Activated T-cell treated with anti-CD3 and anti-CD28 coated beads for 4 hours (primary cell): ENCODE data around the gene TNNT3.

ENCODE experiments used
- DNase-seq: peaks from one replicate; pipeline ENCODE4 v3.0.0-alpha.2; 2020

Gene TNNT3

DNA sequence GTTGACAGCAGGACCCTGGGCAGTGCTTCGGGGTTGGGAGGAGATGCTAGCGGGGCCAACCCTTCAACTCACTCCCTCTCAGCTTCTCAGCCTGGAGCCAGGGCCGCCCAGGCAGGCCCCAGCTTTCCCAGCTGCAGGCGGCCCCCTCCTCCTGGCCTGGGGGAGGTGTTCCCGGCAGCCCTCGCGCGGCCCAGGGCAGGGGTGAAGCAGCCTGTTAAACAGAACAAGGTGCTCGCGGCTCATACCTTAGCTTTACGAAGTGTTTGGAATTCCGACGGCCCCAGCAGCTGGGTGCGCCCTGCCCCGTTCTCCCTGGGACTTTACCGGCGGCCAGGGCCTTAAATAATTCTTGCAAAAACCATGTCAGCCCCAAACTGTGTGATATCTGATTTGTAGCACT lies 44.8 kb downstream of the TNNT3 start:
- DNase-seq = no peak

DNA sequence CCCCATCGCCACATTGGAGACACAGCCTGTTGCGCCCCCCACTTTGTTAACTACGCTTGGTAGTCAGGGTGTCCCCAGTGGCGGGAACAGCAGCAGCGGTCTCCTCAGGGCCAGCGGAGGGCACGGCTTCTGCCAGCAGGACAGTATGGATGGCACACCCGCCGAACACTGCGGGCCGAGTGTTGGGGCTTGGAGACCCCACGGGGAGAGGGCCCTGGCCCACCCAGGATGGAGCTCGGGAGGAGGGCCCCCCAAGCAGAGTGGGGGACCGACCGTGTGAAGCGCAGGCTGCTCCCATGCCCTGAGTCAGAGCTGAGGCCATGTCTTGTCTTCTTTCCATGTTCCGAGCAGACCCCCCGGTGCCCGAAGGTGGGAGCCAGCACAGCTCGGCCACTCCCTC lies 45.5 kb downstream of the TNNT3 start:
- no peak for DNase-seq

DNA sequence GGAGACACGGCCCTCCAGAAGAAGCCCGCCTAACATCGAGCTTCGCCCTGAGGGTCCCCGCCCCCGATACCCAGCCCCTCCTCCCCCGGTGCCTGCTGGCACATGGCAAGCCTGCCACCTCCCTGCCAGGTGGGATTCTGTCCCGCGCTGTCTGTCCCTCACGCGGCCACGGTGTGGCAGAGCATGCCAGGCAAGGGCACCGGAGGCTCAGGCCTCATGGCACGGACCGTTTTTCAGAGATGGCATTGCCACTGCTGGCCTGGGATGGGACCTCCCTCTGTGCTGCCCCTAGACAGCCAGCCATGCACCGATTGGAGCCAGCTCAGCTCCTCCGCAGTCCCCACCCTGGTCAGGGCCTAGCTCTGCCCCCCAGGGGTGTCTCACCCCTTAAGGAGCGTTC lies 47.0 kb downstream of the TNNT3 start:
- no peak for DNase-seq

DNA sequence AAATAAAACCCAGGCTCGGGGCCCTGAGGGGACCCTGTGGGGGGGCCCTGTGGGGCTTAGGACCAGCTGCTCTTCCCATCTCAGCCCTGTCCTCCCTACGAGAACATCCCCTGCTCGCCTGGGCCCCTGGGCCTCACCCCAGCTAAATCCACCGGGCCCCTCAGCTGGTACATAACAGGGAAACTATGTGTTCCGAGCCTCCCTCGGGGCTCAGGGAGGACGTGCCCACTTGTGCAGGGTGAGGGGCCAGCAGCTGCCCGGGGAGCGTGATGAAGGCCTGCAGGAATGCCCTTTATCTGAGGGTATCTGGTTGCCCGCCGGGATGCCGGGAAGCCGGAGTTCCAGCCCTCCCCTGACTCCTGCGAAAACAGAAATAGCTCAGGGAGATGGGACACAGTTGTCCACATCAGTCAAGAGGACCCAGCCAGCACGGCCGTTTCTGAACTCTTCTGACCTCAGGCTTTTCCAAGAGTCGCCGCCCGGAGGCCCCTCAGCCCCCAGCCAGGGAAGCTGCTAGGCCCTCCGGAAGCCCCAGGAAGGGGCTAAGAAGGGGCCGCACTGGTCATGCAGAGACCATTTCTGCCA lies 48.2 kb downstream of the TNNT3 start:
- no peak for DNase-seq

DNA sequence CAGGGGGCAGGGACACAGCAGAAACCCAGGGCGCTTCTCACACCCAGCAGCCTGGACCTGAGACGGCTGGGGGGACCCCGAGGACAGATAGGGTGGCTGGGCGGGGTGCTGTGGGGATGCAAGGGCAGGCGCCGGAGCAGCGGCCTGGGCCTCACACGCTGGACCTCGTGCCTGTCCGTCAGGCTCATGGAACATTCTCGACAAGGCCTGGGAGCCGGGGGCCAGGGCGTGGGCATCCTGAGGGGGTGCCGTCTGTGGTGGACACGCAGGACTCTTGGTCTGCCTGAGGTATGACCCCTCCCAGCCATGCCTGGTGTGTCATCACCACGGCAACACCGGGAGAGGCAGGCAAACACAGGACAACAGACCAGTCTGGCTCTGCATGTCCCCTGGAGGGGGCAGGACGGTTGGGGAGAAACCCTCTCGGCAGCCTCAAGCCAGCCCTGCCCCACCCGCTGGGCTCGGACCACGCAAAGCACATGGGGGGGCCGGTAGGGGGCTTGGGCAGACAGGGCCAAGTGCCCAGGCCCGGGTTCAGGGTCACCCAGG lies 49.0 kb downstream of the TNNT3 start:
- DNase-seq = no peak

DNA sequence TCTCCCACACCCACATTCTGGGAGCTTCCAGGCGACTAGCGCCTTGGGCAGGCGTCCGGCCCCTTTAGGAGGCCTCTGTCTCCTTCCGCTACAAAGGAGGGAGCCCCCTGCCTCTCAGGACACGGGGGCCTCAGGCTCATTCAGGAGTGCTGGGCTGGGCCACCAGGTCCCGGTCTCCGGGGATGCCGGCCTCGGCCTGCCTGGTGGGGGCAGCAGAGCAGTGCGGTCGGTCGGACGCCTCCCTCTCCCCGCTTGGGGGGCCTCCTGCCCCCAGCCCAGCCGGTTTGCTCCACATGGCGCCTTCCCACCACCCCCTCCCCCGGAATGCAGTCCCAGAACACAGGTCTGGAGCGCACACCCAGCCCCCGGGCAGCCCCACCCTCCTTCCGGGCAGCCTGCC lies 49.5 kb downstream of the TNNT3 start:
- no peak for DNase-seq

DNA sequence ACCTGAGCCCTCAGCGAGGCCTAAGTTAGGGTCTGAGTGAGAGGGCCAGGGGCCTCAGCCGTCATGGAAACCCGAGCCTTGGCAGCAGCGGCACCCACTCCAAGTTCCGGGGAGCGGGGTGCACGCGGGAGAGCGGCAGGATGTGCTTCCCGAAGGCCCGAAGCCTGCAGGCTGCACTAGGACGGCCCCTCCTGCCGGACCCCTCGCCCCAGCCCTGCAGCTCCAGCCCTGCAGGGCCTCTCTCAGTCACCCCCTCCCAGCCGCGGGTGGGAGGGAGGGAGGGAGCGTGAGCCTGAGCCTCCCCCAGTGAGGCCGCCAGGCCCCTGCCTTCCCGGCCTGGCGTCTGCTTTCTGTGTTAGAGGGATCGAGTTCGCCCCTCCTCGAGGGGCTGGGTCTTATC lies 50.3 kb downstream of the TNNT3 start:
- no peak for DNase-seq

DNA sequence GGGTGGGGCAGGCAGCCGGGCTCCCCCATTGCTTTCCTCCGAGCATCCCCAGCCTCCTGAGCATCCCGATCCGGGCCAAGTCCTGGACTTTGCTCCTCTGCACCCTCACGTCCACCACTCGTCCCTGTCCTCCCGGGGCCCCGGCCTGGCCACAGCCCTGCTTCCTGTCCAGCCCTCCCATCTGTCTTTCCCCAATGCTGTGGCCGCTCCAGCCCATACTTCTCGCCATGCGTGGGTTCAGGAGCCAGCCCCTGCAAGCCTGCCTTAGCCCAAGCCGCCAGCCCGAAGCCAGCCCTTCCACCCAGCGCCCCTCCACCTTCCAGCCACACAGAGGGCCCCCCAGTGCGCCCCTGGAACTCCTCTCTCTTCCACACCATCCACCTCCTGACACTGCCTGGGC lies 51.5 kb downstream of the TNNT3 start:
- DNase-seq = no peak

DNA sequence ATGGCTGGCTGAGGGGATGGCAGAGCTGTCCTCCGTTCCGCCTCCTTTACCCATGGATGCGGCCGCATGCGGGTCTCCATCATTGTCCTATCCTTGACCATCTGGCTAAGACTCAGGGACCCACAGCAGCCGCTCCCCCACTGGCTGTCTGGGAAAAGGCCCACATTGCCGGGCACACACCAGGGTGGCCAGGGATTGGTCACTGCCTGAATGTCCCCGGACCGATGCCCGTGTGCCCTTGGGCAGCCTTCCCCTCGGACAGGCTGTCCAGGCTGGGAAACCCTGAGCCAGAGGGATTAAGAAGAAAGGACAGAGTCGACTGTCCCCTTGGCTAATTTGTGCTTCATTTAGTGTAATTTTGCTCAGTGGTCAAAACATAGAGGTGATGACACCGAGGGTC lies 55.7 kb downstream of the TNNT3 start:
- DNase-seq = no peak

DNA sequence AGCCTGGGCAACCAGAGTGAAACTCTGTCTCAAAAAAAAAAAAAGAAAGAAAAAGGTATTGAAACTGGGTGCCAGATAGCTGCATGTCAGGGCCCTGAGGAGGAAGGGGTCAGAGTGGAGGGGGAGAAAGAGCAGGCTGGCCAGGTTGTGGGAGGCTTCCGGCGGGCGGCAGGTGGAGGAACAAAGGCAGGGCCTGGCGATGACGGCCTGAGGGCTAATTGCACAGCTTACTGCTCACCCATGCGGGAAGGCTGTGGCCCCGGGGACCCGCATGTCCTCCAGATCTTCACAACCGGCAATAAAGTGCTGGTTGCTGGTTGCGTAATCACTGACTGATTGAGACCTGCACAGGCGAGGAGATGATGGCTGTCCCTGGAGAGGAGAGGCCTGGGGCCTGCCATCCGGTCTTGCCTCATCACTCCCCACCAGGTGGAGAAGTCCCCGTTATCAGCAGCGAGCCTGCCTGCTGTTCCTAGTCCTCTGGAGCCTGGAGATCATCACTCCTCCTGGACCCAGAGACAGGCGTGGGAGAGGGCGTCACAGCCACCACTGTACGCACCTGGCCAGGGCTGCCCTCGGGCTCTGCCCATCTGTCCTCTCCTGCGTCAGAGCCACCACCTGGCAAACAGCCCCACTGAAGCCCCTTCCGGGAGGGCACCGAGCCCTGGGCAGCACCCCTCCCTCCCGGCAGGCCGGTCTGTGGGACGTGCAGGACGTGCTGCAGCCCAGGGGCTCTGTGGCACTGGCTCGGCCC lies 59.4 kb downstream of the TNNT3 start:
- DNase-seq = no peak

DNA sequence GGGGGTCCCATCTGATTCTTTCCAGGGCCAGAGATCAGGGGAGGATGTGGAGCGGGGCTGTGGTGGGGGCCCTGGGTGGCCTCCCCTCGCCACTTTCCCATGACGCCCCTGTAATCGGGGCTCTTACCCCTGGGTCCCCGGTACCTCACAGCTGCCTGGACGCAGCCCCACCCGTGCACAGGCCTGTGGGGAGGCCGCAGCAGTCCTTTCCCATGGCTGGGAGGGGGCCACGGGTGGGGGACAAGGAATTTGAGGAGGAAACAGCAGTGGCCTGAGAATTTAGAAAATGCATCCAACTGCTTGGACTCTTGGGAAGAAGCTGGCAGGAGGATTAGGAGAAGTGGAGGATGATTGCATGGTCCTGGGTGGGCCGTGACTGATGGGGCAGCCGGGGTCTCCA lies 60.1 kb downstream of the TNNT3 start:
- no peak for DNase-seq

DNA sequence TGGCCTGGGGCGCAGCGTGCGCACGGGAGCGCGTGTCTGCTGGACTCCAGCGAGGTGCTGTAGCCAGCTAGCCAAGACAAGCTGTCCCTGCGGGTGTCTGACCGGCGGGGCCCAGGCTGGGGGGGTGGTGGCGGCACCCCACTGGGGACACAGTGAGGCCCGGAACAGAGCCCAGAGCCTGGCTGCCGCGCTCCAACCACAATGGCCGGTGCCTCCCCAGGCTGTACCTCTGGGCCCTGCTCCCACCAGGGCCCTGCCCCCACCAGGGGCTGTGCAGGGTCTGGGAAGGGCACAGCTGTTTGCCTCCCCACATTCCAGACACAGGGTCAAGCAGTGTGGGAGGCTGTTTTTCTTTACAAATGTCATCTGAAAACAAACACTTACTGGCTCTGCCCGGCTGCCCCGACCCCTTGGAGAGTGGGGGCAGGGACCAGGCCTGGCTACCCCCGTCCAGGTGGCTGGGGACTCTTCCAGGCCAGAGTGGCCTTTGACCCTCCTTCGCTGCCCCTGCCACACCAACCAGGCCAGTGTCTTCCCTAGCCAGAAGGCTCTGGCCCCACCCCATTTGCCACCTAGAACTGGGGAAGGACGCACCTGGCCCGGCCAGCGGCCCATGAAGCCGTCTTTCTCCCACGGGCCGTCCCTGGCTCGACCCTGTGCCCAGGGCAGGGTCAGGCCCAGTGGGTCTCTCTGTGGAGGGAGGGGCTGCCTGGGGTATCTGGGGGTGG lies 63.5 kb downstream of the TNNT3 start:
- DNase-seq = no peak

DNA sequence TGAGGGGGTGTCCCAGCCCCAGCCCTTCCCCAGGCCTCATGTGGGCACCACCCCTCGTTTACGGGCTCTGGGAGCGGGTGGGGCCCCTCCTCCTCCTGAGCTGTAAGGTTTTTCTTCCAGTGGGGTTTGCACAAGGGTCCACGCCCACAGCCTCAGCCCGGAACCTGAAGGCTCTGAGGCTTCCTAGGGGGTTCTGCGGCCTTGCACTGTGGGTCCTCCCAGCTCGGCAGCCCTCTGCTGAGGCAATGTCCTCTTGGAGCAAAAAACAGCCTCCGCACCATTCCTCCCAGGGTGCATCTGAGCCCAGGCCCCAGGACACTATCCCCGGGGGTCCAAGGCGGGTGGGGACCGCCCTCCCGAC lies 64.1 kb downstream of the TNNT3 start:
- no peak for DNase-seq

DNA sequence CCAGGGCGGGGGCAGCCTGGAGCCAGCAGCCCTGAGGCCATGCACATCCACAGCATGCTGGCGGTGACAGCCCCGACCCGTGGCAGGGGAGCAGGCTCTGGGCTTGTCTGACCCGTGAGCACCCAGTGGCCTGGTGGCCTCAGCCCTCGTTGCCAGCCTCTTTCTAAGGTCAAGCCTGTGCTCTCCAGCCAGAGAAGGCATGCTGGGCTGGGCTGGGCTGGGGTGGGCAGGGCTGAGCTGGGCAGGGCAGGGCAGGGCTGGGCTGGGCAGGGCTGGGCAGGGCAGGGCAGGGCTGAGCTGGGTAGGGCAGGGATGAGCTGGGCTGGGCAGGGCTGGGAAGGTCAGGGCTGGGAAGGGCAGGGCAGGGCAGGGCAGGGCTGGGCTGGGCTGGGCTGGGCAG lies 67.5 kb downstream of the TNNT3 start:
- DNase-seq = no peak

DNA sequence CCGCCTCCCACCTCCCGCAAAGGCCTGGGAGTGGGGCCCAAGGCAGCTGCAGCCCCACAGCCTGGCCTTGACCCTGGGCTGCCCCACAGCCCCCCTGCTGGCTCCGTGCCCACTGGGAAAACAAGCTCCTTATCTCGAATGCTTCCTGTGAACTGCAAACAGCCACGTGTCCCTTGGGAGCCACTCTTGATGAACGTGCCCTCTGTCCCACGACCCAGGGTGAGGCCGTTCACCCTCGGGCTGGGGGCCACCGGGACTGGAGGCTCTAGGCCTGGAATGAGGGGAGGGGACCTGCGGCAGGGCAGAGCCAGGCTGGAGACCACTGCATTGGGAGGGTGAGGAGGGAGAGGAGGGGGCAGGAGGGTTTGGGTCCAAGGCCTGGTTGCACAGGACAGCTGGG lies 68.7 kb downstream of the TNNT3 start:
- DNase-seq = no peak
